HEK293 (cell line): ENCODE measurements around the gene TFRC.
"Not testable (repeated sequence)": the region's sequence is repeated elsewhere in the genome, so short reads cannot be mapped to it uniquely, and the experiment has no call there.

Experiments used
- CTCF ChIA-PET: fragments of 350-600 bp; formaldehyde crosslinking; extraction: SDS; loops from one replicate; lab custom pipeline; 2021; ENCODE audit warnings: antibody characterized with exemption; lab: Yijun Ruan, JAX
- POLR2A ChIA-PET: fragments of 300-600 bp; formaldehyde crosslinking; extraction: SDS; loops from one replicate; lab custom pipeline; 2020; ENCODE audit warnings: antibody characterized with exemption, inconsistent platforms; lab: Yijun Ruan, JAX
- H3K27ac ChIP-seq: fragments of 200-500 bp; sonication (Bioruptor generic); 2 replicates; pipeline ENCODE4 v1.5.1; 2014; ENCODE audit warnings: low read depth, low read length, control low read depth, inconsistent platforms; ENCODE audit errors: extremely low read depth
- H3K36me3 ChIP-seq, 2 experiments: fragments of 200-500 bp in 1 of 2; sonication (Bioruptor generic) in 1 of 2; 1 replicate in 1 of 2; 2 replicates in 1 of 2; pipeline ENCODE4 v1.5.1; 2014 to 2017; ENCODE audit warnings: inconsistent platforms in 2 of 2, low read length in 2 of 2; ENCODE audit not compliant: control insufficient read depth in 2 of 2, insufficient read depth in 1 of 2
- H3K4me1 ChIP-seq: fragments of 200-500 bp; sonication (Bioruptor generic); 2 replicates; pipeline ENCODE4 v1.5.1; 2014; ENCODE audit warnings: mild to moderate bottlenecking, low read length, inconsistent platforms; ENCODE audit not compliant: control insufficient read depth, insufficient read depth
- H3K4me3 ChIP-seq: 2 replicates; pipeline ENCODE4 v1.5.1; 2011; ENCODE audit warnings: low read depth, mild to moderate bottlenecking, control low read depth, low read length, moderate library complexity
- H3K9me3 ChIP-seq: fragments of 200-500 bp; sonication (Bioruptor generic); 2 replicates; pipeline ENCODE4 v1.5.1; 2014; ENCODE audit warnings: low read depth, low read length, inconsistent platforms; ENCODE audit not compliant: control insufficient read depth, insufficient read depth
- HIC1 ChIP-seq: fragments of 450-650 bp; formaldehyde crosslinking; IDR thresholded peaks from 2 replicates; pipeline ENCODE4 v1.5.1; 2016; ENCODE audit warnings: missing biosample characterization, missing genetic modification characterization
- HOXA7 ChIP-seq: sonication (generic); formaldehyde crosslinking; IDR thresholded peaks from 2 replicates; pipeline ENCODE4 v1.8.1; 2022; ENCODE audit warnings: missing genetic modification reagents, borderline replicate concordance
- KLF17 ChIP-seq: fragments of 450-650 bp; formaldehyde crosslinking; IDR thresholded peaks from 2 replicates; pipeline ENCODE4 v1.5.1; 2016; ENCODE audit warnings: missing biosample characterization, missing genetic modification characterization
- REPIN1 ChIP-seq: fragments of 450-650 bp; formaldehyde crosslinking; IDR thresholded peaks from 2 replicates; pipeline ENCODE4 v1.5.1; 2017; ENCODE audit warnings: missing biosample characterization, missing genetic modification characterization, low read depth
- SP2 ChIP-seq: fragments of 450-650 bp; formaldehyde crosslinking; IDR thresholded peaks from 2 replicates; pipeline ENCODE4 v1.5.1; 2016; ENCODE audit warnings: missing biosample characterization, missing genetic modification characterization
- ZBTB1 ChIP-seq: fragments of 450-650 bp; formaldehyde crosslinking; IDR thresholded peaks from 2 replicates; pipeline ENCODE4 v1.5.1; 2016; ENCODE audit warnings: missing biosample characterization, missing genetic modification characterization
- ZBTB48 ChIP-seq: fragments of 450-650 bp; formaldehyde crosslinking; IDR thresholded peaks from 2 replicates; pipeline ENCODE4 v1.5.1; 2016; ENCODE audit warnings: missing biosample characterization, missing genetic modification characterization
- ZFP37 ChIP-seq: fragments of 450-650 bp; formaldehyde crosslinking; IDR thresholded peaks from 2 replicates; pipeline ENCODE4 v1.5.1; 2016; ENCODE audit warnings: missing biosample characterization, missing genetic modification characterization
- ZNF146 ChIP-seq: fragments of 450-650 bp; formaldehyde crosslinking; IDR thresholded peaks from 2 replicates; pipeline ENCODE4 v1.5.1; 2016; ENCODE audit warnings: missing biosample characterization, missing genetic modification characterization
- ZNF174 ChIP-seq: fragments of 450-650 bp; formaldehyde crosslinking; IDR thresholded peaks from 2 replicates; pipeline ENCODE4 v1.5.0; 2017; ENCODE audit warnings: missing biosample characterization, mild to moderate bottlenecking, missing genetic modification characterization
- ZNF311 ChIP-seq: fragments of 450-650 bp; formaldehyde crosslinking; IDR thresholded peaks from 2 replicates; pipeline ENCODE4 v1.5.1; 2017; ENCODE audit warnings: missing biosample characterization, missing genetic modification characterization, borderline replicate concordance
- ZNF549 ChIP-seq: fragments of 450-650 bp; IDR thresholded peaks from 2 replicates; pipeline ENCODE4 v1.5.1; 2018; ENCODE audit warnings: missing biosample characterization, missing genetic modification characterization, mild to moderate bottlenecking, inconsistent platforms, moderate library complexity
- ZNF555 ChIP-seq: fragments of 450-650 bp; formaldehyde crosslinking; conservative IDR thresholded peaks from 2 replicates; pipeline ENCODE4 v1.5.1; 2017; ENCODE audit warnings: missing biosample characterization, mild to moderate bottlenecking, missing genetic modification characterization, inconsistent platforms
- ZNF600 ChIP-seq: fragments of 450-650 bp; formaldehyde crosslinking; IDR thresholded peaks from 2 replicates; pipeline ENCODE4 v1.5.1; 2016; ENCODE audit warnings: missing biosample characterization, missing genetic modification characterization
- ZNF701 ChIP-seq: fragments of 450-650 bp; formaldehyde crosslinking; IDR thresholded peaks from 2 replicates; pipeline ENCODE4 v1.5.1; 2016; ENCODE audit warnings: missing biosample characterization, missing genetic modification characterization
- ZNF776 ChIP-seq: fragments of 450-650 bp; formaldehyde crosslinking; IDR thresholded peaks from 2 replicates; pipeline ENCODE4 v1.5.0; 2017; ENCODE audit warnings: missing biosample characterization, missing genetic modification characterization, borderline replicate concordance

TFRC gene

DNA sequence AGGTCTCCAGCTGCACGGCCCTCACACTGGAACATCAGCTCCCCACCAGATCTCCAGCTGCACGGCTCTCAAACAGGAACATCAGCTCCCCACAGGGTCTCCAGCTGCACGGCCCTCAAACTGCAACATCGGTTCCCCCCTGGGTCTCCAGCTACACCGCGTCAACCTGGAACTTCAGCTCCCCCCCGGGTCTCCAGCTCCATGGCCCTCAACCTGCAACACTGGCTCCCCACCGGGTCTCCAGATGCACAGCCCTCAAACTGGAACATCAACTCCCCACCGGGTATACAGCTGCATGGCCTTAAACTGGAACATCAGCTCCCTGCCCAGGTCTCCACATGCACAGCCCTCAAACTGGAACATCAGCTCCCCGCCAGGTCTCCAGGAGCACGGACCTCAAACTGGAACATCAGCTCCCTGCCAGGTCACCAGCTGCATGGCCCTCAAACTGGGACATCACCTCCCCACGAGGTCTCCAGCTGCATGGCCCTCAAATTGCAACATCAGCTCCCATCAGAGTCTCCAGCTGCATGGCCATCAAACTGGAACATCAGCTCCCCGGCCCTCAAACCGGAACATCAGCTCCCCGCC, 81.4 kb downstream of the TFRC start:
- H3K4me1 ChIP-seq, POLR2A ChIA-PET, H3K27ac ChIP-seq, H3K4me3 ChIP-seq, H3K36me3 ChIP-seq, H3K9me3 ChIP-seq, CTCF ChIA-PET: not testable (repeated sequence)

DNA sequence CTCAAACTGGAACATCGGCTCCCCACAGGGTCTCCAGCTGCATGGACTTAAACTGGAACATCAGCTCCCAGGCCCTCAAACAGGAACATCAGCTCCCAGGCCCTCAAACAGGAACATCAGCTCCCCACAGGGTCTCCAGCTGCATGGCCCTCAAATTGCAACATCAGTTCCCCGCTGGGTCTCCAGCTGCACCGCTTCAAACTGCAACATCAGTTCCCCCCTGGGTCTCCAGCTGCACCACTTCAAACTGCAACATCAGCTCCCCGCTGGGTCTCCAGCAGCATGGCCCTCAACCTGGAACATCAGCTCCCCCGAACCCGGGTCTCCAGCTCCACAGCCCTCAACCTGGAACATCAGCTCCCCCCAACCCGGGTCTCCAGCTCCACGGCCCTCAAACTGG, 82.0 kb downstream of the TFRC start:
- TF ChIP-seq ZNF776, result no peak
- no peak for TF ChIP-seq HIC1 (tag by site-specific recombination)
- TF ChIP-seq ZFP37 (tag by site-specific recombination), result no peak
- TF ChIP-seq ZNF146 (tag by site-specific recombination), result no peak
- TF ChIP-seq ZBTB1 (tag by site-specific recombination), result no peak
- no peak for TF ChIP-seq ZNF549 (tag by site-specific recombination)
- no peak for TF ChIP-seq ZBTB48
- TF ChIP-seq ZNF701 (tag by site-specific recombination), result no peak
- TF ChIP-seq ZNF555 (tag by site-specific recombination), result no peak
- TF ChIP-seq ZNF311 (tag by site-specific recombination), result no peak
- TF ChIP-seq SP2 (tag by site-specific recombination), result no peak
- TF ChIP-seq REPIN1 (tag by site-specific recombination), result no peak
- no peak for TF ChIP-seq KLF17 (tag by site-specific recombination)
- TF ChIP-seq ZNF174 (tag by site-specific recombination), result no peak
- TF ChIP-seq HOXA7 (CRISPR knock-in tag), result no peak
- TF ChIP-seq ZNF600 (tag by site-specific recombination), result no peak
- H3K27ac ChIP-seq, result no peak overlapping the region
- no peaks in the 10 kb centered on the region for H3K4me1 ChIP-seq
- POLR2A ChIA-PET, result no interaction called here
- no peaks in the 10 kb centered on the region for H3K36me3 ChIP-seq
- CTCF ChIA-PET, result interaction anchor here (0.6 kb wide), 1 partner anchor 142 kb away, joined by 3 read pairs; no protein-coding TSS in a partner anchor
- no peaks in the 10 kb centered on the region for H3K9me3 ChIP-seq
- H3K4me3 ChIP-seq, result no peak overlapping the region
